HG03378 (cell line): Measurements from ENCODE around the gene SMPDL3A.

Experiments
- ATAC-seq: cut with Tn5 transposase; IDR thresholded peaks from one replicate; pipeline ENCODE4 v1.9.1; 2021; ENCODE audit warnings: mild to moderate bottlenecking, moderate library complexity; ENCODE audit not compliant: unreplicated experiment

Gene SMPDL3A

DNA sequence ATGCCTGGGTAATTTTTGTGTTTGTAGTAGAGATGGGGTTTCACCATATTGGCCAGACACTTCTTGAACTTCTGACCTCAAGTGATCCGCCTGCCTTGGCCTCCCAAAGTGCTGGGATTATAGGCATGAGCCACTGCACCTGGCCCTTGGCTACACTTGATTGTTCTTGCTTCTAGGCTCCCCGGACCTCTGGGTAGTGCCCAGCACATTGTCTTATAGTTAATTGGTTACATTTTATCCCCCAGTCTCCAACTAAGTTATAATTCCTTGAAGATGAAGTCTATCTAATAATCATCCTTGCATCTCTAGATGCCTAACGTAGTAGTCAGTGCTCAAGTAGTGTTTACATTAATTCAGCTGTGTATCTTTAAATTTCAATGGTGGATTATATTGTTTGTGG lies 11.8 kb downstream of the SMPDL3A start:
- no peak for ATAC-seq

GRCh38 chr6:122801397-122801796 lies 12.3 kb downstream of the SMPDL3A start:
- ATAC-seq: no peak

DNA sequence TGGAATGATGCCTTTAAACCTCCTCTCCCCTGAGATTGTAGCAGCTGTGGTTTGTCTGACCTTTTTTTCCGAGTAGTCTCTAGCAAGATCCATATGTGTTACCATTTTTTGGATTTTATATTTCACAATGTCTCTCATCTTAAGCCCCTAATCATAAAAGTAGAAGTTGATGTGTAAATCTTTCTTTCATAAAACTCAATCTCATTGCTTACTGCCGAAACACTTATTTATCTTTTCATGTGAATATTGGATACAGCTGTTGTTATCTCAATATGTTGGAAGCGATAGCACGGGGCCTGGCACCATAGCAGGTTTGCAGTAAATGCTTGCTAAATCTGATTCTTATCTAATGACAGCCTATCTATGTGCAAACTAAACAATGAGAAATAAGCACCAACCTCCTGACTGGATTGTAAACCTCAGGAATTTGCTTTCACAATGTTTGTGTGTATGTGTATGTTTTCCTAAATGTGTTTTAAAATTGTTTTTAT lies 14.2 kb downstream of the SMPDL3A start:
- ATAC-seq: no peak

DNA sequence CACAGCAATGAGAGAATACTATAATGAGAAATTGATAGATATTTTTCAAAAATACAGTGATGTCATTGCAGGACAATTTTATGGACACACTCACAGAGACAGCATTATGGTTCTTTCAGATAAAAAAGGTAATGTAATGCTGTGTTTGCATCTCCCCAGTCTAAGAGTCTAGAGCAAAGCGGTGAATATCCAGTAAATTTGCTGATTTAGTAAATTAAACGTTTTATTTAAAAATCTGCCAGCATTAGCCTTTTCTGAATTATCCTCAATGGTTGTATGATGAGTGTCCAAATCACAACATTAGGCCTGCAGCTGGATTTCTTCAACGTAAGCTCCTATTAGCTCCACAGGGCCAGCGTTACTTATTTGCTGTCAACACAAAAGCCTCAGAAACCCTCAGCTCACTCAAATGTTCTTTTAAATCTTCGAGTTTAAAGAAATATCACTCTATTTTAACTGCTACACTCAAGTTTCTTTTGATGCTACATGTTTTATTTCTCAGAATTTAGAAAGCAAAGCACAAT lies 16.0 kb downstream of the SMPDL3A start:
- ATAC-seq: no peak

- ATAC-seq: no peak
Measured at GRCh38 chr6:122806291-122806690, 17.2 kb downstream of the SMPDL3A start.

GRCh38 chr6:122808121-122808885 lies 19.2 kb downstream of the SMPDL3A start:
- no peak for ATAC-seq

- no peak for ATAC-seq
Measured at GRCh38 chr6:122809001-122809400, 19.9 kb downstream of the SMPDL3A start.

GRCh38 chr6:122809691-122810090 lies 20.6 kb downstream of the SMPDL3A start:
- no peak for ATAC-seq

DNA sequence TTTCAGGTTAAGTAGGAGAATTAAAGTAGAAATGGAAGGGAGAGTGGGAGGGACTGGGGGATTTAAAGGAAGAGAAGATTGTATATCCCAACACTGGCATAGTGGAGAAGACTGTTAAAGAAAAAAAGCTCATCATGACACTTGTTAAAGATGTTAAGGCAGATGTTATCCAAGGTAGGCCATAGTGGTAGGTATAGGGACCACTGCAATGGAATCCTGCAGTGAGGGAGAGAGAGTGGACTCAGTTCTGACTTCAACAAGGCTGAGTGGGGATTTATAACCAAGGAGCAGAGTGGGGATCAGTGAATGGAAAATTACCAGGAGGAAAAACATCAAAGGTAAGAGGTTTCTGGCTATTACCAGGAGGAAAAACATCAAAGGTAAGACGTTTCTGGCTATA lies 21.1 kb downstream of the SMPDL3A start:
- no peak for ATAC-seq

DNA sequence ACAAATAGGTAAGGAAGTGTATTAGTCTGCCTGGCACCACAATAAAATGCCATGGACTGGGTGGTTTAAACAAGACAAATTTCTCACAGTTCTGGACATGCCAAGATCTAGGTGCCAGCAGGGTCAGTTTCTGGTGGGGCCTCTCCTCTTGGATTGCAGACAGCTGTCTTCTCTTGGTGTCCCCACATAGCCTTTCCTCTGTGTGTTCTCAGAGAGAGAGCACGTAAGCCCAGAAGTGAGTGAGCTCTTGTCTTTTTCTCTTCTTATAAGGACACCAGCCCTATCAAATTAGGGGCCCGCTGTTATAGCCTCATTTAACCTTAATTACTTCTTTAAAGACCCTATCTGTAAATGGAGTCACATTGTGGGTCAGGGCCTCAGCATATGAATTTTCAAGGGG lies 28.3 kb downstream of the SMPDL3A start:
- no peak for ATAC-seq

DNA sequence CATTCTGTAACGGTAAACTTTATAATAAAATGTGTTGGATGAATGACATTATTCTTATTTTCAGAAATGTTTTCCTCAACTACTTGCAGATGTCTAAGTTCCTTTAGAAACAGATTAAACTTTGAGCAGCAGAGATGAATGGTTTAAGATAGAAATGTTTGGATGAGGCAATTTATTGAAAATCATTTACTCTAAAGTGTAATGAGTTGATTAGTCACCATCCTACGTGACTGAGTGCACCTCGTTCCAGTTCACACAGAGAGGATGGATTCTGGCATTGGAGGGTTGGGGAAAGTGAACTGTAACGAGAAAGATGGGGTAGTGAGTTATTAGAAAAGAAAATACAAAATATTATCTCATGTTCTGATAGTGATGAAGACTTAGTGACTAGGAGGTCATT lies 28.7 kb downstream of the SMPDL3A start:
- ATAC-seq: no peak

GRCh38 chr6:122818866-122819265 lies 29.8 kb downstream of the SMPDL3A start:
- no peak for ATAC-seq

GRCh38 chr6:122821095-122821494 lies 32.0 kb downstream of the SMPDL3A start:
- no peak for ATAC-seq

- ATAC-seq: no peak
Measured at GRCh38 chr6:122825163-122825562, 36.1 kb downstream of the SMPDL3A start.

DNA sequence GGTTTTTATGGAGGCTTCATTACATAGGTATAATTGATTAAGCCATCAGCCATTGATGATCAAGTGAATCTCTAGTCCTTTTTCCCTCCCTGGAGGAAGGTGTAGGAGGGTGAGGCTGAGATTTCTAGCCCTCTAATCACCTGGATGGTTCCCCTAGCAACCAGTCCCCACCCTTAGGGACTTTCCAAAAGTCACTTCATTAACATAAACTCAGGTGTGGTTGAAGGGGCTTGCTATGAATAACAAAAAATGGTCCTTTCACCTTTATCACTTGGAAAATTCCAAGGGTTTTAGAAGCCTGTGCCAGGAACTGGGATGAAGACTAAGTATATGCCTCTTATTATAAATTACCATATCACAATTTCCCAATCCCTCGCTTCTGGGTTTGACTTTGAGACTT lies 40.4 kb downstream of the SMPDL3A start:
- no peak for ATAC-seq

- ATAC-seq: no peak
Measured at GRCh38 chr6:122831511-122831910, 42.5 kb downstream of the SMPDL3A start.

DNA sequence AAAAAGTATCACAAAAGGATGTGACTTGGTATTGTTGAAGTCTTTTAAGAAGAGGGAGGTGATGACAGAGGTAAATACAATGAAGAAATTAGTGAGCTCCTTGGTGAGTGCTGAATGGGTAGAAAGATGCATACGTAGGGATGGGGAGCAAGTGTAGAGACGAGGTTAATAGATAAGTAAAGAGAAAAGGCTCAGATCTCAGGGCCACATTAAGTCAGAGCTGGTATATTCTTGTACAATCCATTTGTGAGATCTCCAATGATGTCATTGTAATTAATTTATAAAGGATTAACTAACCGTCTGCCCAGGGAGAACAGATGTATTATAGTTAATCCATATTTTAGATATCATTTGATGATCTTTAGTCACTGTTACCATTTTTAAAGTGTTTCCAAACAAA lies 43.4 kb downstream of the SMPDL3A start:
- no peak for ATAC-seq

DNA sequence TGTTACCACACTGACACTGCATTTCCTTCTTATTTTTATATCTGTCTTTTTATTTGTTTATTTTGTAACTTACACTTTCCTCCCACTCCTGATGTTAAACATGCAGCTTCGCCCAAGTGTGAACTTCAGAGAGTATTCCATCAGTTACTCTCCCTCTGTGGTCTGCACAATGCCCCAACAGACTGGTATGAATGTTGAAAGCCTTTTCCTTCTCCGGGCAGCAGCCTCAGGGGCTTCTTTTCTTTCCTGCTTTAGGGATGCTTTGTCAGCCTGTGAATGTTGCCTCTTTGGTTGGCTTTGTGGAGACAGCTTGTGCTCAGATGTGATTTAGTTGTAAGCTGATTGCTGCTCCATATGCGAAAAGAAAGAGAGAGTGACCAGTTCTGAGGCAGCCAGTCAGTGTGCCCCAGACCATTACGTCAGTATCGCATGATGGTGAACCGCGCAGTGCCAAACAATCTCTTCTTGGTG lies 44.0 kb downstream of the SMPDL3A start:
- no peak for ATAC-seq

- no peak for ATAC-seq
Measured at GRCh38 chr6:122838060-122838780, 49.2 kb downstream of the SMPDL3A start.

DNA sequence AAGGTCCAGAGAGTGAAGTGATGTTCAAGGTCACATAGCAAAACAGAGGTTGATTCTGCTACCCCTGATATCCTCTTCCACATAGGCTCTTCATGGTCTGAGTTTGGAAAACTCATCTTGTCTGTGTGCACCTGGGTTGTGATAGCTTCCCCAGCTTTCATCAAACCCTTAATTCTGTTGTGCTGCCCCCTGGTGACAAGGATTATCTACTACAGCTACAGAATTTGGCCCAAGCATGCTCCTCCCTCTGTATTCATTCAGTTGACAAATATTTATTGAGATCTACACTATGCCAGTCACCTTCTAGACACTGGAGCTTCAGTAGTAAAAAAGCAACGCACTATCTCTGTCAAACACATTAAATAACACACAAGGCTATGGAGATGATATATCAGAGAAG lies 50.4 kb downstream of the SMPDL3A start:
- peak; percentile 90 for ATAC-seq

DNA sequence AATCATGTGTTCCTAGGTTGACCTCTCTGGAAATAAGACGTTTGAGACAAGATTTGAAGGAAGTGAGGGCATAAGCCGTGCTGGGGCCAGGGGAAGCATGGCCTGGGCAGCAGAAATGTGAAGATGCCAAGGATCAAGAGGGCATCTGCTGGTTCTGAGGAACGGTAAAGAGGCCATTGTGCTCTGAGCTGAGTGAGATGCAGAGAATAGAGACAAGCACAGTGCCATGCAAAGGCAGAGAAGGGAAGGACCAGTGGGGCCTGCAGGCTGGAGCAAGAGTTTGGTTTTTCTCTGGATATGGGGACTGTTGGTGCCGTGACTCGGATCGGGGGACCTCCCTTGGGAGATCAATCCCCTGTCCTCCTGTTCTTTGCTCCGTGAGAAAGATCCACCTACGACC lies 50.8 kb downstream of the SMPDL3A start:
- peak; percentile 25 for ATAC-seq

GRCh38 chr6:122845464-122845863 lies 56.4 kb downstream of the SMPDL3A start:
- ATAC-seq: no peak
